ENCODE results near the gene RHOT2. TPM values are rescaled to one million over a fixed set of nuclear protein-coding genes. Genes with fewer than 3 reads are reported as not detected.

The RHOT2 gene
- total RNA-seq, 1 donor from 2014 or later = 37.2 TPM

Other genes starting within 250 kb of the RHOT2 start
- 27.7 and 33.3 TPM in 2 replicates for gene RAB11FIP3, start 242.5 kb upstream of the RHOT2 start, total RNA-seq
- 39.0 and 40.7 TPM in 2 replicates for gene CAPN15, start 140.4 kb upstream of the RHOT2 start, total RNA-seq
- gene PRR35, start 107.7 kb upstream of the RHOT2 start, total RNA-seq = not detected in 2 replicates
- gene NHLRC4, start 101.1 kb upstream of the RHOT2 start, total RNA-seq = 0.71 and 2.1 TPM in 2 replicates
- gene PIGQ, start 98.2 kb upstream of the RHOT2 start, total RNA-seq = 21.0 and 24.1 TPM in 2 replicates
- 11.9 and 12.9 TPM in 2 replicates for gene RAB40C, start 78.1 kb upstream of the RHOT2 start, total RNA-seq
- gene WFIKKN1, start 37.1 kb upstream of the RHOT2 start, total RNA-seq = 0.07 TPM in 2 replicates
- gene METTL26, start 31.8 kb upstream of the RHOT2 start, total RNA-seq = 61.9 and 101 TPM in 2 replicates
- 14.2 and 22.3 TPM in 2 replicates for gene MCRIP2, start 26.3 kb upstream of the RHOT2 start, total RNA-seq
- gene WDR90, start 18.8 kb upstream of the RHOT2 start, total RNA-seq = 10.7 and 14.8 TPM in 2 replicates
- gene RHBDL1, start 7.5 kb downstream of the RHOT2 start, total RNA-seq = 0.71 and 0.73 TPM in 2 replicates
- gene STUB1, start 12.3 kb downstream of the RHOT2 start, total RNA-seq = 131 and 146 TPM in 2 replicates
- 28.8 and 30.9 TPM in 2 replicates for gene JMJD8, start 16.2 kb downstream of the RHOT2 start, total RNA-seq
- gene WDR24, start 22.3 kb downstream of the RHOT2 start, total RNA-seq = 4.0 and 4.7 TPM in 2 replicates
- 0.04 and 0.20 TPM in 2 replicates for gene FBXL16, start 37.7 kb downstream of the RHOT2 start, total RNA-seq
- gene METRN, start 47.0 kb downstream of the RHOT2 start, total RNA-seq = 30.9 and 68.3 TPM in 2 replicates
- gene ANTKMT, start 53.0 kb downstream of the RHOT2 start, total RNA-seq = 23.1 and 28.8 TPM in 2 replicates
- 1.3 and 1.4 TPM in 2 replicates for gene CCDC78, start 58.3 kb downstream of the RHOT2 start, total RNA-seq
- 6.4 and 17.6 TPM in 2 replicates for gene HAGHL, start 59.0 kb downstream of the RHOT2 start, total RNA-seq
- 32.9 and 48.5 TPM in 2 replicates for gene CIAO3, start 72.9 kb downstream of the RHOT2 start, total RNA-seq
- not detected in 2 replicates for gene MSLN, start 92.6 kb downstream of the RHOT2 start, total RNA-seq
- 41.9 and 45.0 TPM in 2 replicates for gene RPUSD1, start 120.2 kb downstream of the RHOT2 start, total RNA-seq
- gene CHTF18, start 120.5 kb downstream of the RHOT2 start, total RNA-seq = 14.2 and 21.4 TPM in 2 replicates
- gene GNG13, start 132.6 kb downstream of the RHOT2 start, total RNA-seq = not detected in 2 replicates

All from pulmonary artery endothelial cell (primary cell).